ENCODE data around the gene PCBP1. TPM values are rescaled to one million over a fixed set of nuclear protein-coding genes. Genes with fewer than 3 reads are reported as not detected.

PCBP1 gene
- total RNA-seq, 2 experiments from 2014 or later, result 470 to 489 TPM

- Mint-ChIP-seq H3K4me3 (peak overlapping the region; percentile 81), H3K9me3 (peaks cover 3% of the 10 kb centered on the region), H3K27ac (peak overlapping the region; percentile 95), H3K4me1 (ENCODE audit: low read depth) (peaks cover 57% of the 10 kb centered on the region), H3K36me3 (ENCODE audit: low read depth) (peaks cover 41% of the 10 kb centered on the region), H3K27me3 (no peaks in the 10 kb centered on the region)
- no peak for TF ChIP-seq CTCF (IDR thresholded peaks at IDR 0.05)
- ATAC-seq (peak; percentile 25), DNase-seq (peak; percentile 60)
- POLR2A ChIA-PET, result interaction anchor here (0.8 to 28.8 kb wide), 7 partner anchors 8 to 182 kb away, joined by 3 to 955 read pairs (median 4); partner anchors contain the start of gene MXD1
- CTCF ChIA-PET, result interaction anchor here (0.7 to 15.2 kb wide), 9 partner anchors 10 to 179 kb away, joined by 3 to 215 read pairs (median 4); no protein-coding TSS in a partner anchor
- intact Hi-C loops (cut with micrococcal nuclease), result no loop called here
Observed at GRCh38 chr2:70094171-70094977, 7.1 kb downstream of the PCBP1 start.

- POLR2A ChIA-PET, result interaction anchor here (0.6 to 28.8 kb wide), 7 partner anchors 9 to 467 kb away, joined by 3 to 955 read pairs (median 4); partner anchors contain the start of gene MXD1
- CTCF ChIA-PET, result interaction anchor here (1.2 to 15.2 kb wide), 6 partner anchors 9 to 42 kb away, joined by 3 to 215 read pairs (median 5); no protein-coding TSS in a partner anchor
- peaks cover 57% of the 10 kb centered on the region for H3K4me1 Mint-ChIP-seq (ENCODE audit: low read depth)
- H3K27me3 Mint-ChIP-seq, result no peaks in the 10 kb centered on the region
- peak overlapping the region; percentile 81 for H3K4me3 Mint-ChIP-seq
- H3K9me3 Mint-ChIP-seq, result peaks cover 3% of the 10 kb centered on the region
- peaks cover 33% of the 10 kb centered on the region for H3K36me3 Mint-ChIP-seq (ENCODE audit: low read depth)
- intact Hi-C loops (cut with micrococcal nuclease), result no loop called here
- DNase-seq (peak; percentile 68), ATAC-seq (peak; percentile 68)
- TF ChIP-seq CTCF (IDR thresholded peaks at IDR 0.05), result no peak
- peak overlapping the region; percentile 95 for H3K27ac Mint-ChIP-seq
Observed at GRCh38 chr2:70094978-70095719, 7.9 kb downstream of the PCBP1 start.

GRCh38 chr2:70095720-70096670 lies 8.7 kb downstream of the PCBP1 start:
- H3K27ac Mint-ChIP-seq, result peak overlapping the region; percentile 95
- H3K9me3 Mint-ChIP-seq, result no peaks in the 10 kb centered on the region
- DNase-seq (no peak), ATAC-seq (no peak)
- no peak for TF ChIP-seq CTCF (IDR thresholded peaks at IDR 0.05)
- ChIA-PET POLR2A (interaction anchor here (0.6 to 28.8 kb wide), 5 partner anchors 12 to 467 kb away, joined by 3 to 955 read pairs (median 6); partner anchors contain the start of gene MXD1), CTCF (interaction anchor here (1.3 to 15.2 kb wide), 3 partner anchors 8 to 41 kb away, joined by 4 to 215 read pairs (median 15); no protein-coding TSS in a partner anchor)
- H3K4me1 Mint-ChIP-seq (ENCODE audit: low read depth), result peaks cover 51% of the 10 kb centered on the region
- intact Hi-C loops (cut with micrococcal nuclease), result no loop called here
- peak overlapping the region; percentile 81 for H3K4me3 Mint-ChIP-seq
- H3K36me3 Mint-ChIP-seq (ENCODE audit: low read depth), result peaks cover 26% of the 10 kb centered on the region
- H3K27me3 Mint-ChIP-seq, result no peaks in the 10 kb centered on the region

- ChIA-PET CTCF (no interaction called here), POLR2A (interaction anchor here (1.0 kb wide), 1 partner anchor 11 kb away, joined by 3 read pairs; the partner anchor contains the start of gene PCBP1)
- no peak overlapping the region for H3K4me3 Mint-ChIP-seq
- H3K27ac Mint-ChIP-seq, result peak overlapping the region; percentile 35
- H3K4me1 Mint-ChIP-seq (ENCODE audit: low read depth), result peaks cover 48% of the 10 kb centered on the region
- no peak for ATAC-seq
- intact Hi-C loops (cut with micrococcal nuclease), result no loop called here
- no peak for TF ChIP-seq CTCF (IDR thresholded peaks at IDR 0.05)
- no peaks in the 10 kb centered on the region for H3K27me3 Mint-ChIP-seq
- H3K9me3 Mint-ChIP-seq, result no peaks in the 10 kb centered on the region
- peaks cover 14% of the 10 kb centered on the region for H3K36me3 Mint-ChIP-seq (ENCODE audit: low read depth)
- peak; percentile 54 for DNase-seq
Observed at GRCh38 chr2:70098032-70098431, 10.8 kb downstream of the PCBP1 start.
